Nephron (organoid): Measurements from ENCODE around the gene SMOC1.

Source experiments
- H3K27ac Mint-ChIP-seq, 3 experiments: 2 replicates each; pipeline ENCODE4 v1.8.0; 2020; ENCODE audit warnings: mixed read lengths in 3 of 3, mild to moderate bottlenecking in 2 of 3, moderate library complexity in 1 of 3
- H3K27me3 Mint-ChIP-seq: 2 replicates; pipeline ENCODE4 v1.8.0; 2021; ENCODE audit warnings: low read depth, mild to moderate bottlenecking, moderate library complexity, mixed read lengths
- H3K36me3 Mint-ChIP-seq: 2 replicates; pipeline ENCODE4 v1.8.0; 2020; ENCODE audit warnings: low read depth, mixed read lengths
- H3K4me1 Mint-ChIP-seq: 2 replicates; pipeline ENCODE4 v1.8.0; 2020; ENCODE audit warnings: mixed read lengths
- H3K4me3 Mint-ChIP-seq, 3 experiments: 2 replicates each; pipeline ENCODE4 v1.8.0; 2020; ENCODE audit warnings: mild to moderate bottlenecking in 3 of 3, mixed read lengths in 3 of 3, moderate library complexity in 2 of 3
- H3K9me3 Mint-ChIP-seq: 2 replicates; pipeline ENCODE4 v1.8.0; 2020; ENCODE audit warnings: mixed read lengths
- TF ChIP-seq, protein P1 (sequence below), 3 experiments: fragments of 200-600 bp; sonication (generic); IDR thresholded peaks; one replicate each; pipeline ENCODE4 v1.5.0; 2021; ENCODE audit warnings: antibody characterized with exemption in 3 of 3; ENCODE audit not compliant: unreplicated experiment in 3 of 3

SMOC1 gene

DNA sequence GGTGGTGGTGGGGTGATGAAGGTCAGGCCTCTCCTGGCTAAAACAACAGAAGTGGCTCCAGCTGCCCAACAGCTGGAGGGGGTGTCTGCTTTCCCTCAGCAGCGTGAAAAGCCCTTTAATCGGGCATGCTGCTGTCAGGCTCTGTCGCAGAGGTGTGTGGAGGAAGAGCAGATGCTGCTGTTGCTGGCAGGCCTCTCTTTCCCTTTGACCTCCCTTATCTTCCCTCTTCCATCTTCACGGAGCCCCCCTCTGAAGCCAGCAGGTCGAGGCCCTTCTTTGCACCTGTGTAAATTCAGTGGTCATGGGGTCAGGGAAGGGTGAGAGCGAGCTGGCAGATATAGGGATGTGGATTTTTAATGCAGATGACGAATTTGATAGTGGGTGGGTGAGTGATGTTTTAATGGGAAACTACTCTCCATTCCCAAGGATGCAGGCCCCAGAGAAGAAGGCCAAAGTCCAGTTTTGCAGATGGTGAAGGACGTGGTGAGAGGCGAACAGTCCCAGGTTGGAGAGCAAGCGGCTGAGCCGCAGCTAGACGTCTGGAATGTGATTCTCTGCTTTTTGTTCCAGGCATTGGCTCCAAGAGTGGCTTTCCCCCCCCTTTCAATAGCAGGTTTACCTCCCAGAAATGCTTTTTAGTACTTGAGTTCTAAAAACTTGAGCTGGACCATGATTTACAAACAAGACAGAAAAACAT is 64.0 kb downstream of the SMOC1 start:
- peaks cover 37% of the 10 kb centered on the region for H3K27me3 Mint-ChIP-seq
- H3K36me3 Mint-ChIP-seq, result peaks cover 8% of the 10 kb centered on the region
- peaks cover 19% of the 10 kb centered on the region for H3K4me1 Mint-ChIP-seq
- TF ChIP-seq, protein P1, sequence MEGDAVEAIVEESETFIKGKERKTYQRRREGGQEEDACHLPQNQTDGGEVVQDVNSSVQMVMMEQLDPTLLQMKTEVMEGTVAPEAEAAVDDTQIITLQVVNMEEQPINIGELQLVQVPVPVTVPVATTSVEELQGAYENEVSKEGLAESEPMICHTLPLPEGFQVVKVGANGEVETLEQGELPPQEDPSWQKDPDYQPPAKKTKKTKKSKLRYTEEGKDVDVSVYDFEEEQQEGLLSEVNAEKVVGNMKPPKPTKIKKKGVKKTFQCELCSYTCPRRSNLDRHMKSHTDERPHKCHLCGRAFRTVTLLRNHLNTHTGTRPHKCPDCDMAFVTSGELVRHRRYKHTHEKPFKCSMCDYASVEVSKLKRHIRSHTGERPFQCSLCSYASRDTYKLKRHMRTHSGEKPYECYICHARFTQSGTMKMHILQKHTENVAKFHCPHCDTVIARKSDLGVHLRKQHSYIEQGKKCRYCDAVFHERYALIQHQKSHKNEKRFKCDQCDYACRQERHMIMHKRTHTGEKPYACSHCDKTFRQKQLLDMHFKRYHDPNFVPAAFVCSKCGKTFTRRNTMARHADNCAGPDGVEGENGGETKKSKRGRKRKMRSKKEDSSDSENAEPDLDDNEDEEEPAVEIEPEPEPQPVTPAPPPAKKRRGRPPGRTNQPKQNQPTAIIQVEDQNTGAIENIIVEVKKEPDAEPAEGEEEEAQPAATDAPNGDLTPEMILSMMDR (IDR thresholded peaks at IDR 0.05; ENCODE audit: unreplicated experiment in 3 of 3), result no peak
- H3K4me3 Mint-ChIP-seq, result no peak overlapping the region
- peaks cover 20% of the 10 kb centered on the region for H3K9me3 Mint-ChIP-seq
- peak overlapping the region; percentile 29 to 61 (median 47) for H3K27ac Mint-ChIP-seq

DNA sequence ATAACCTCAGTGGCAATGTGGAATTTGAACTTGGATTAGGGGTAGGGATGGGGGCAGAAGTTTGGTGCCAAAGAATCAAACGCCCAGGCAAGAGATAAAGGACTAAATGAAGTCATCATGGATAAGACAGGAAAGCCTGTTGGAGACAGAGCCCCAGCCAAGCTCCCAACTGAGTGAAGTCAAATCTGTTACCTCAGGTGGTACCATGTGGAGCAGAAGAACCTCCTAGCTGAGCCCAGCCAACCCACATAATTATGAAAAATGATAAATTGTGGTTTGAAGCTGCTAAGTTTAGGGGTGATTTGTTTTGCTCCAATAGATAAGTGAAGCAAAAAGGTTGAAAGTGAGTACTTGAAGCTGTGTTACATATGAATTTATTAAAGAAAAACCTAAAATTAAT is 66.1 kb downstream of the SMOC1 start:
- peaks cover 27% of the 10 kb centered on the region for H3K9me3 Mint-ChIP-seq
- TF ChIP-seq, protein P1 (IDR thresholded peaks at IDR 0.05; ENCODE audit: unreplicated experiment in 3 of 3), result no peak
- H3K36me3 Mint-ChIP-seq, result peaks cover 8% of the 10 kb centered on the region
- no peak overlapping the region for H3K27ac Mint-ChIP-seq
- H3K4me3 Mint-ChIP-seq, result no peak overlapping the region
- H3K27me3 Mint-ChIP-seq, result peaks cover 20% of the 10 kb centered on the region
- H3K4me1 Mint-ChIP-seq, result peaks cover 23% of the 10 kb centered on the region

DNA sequence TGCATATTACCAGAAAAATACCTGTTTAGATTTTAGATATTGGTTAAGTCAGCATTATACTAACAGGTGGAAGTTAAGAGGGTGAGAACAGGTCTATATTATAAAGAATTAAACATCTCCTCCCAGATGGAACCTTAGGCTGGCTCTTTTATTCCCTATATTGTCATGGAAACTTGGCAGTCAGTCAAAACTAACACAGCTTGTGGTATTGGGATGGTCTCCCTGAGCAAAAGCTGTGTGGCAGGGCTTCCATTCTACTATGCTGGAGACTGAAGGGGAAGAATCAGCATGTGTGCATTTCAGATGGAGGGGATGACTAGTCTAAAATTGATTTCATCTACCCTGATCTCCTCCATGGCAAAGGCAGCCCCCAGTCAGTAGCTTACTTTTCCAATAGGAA is 66.7 kb downstream of the SMOC1 start:
- H3K36me3 Mint-ChIP-seq, result peaks cover 8% of the 10 kb centered on the region
- H3K27me3 Mint-ChIP-seq, result peaks cover 15% of the 10 kb centered on the region
- no peak overlapping the region for H3K27ac Mint-ChIP-seq
- peaks cover 24% of the 10 kb centered on the region for H3K4me1 Mint-ChIP-seq
- peaks cover 29% of the 10 kb centered on the region for H3K9me3 Mint-ChIP-seq
- TF ChIP-seq, protein P1 (IDR thresholded peaks at IDR 0.05; ENCODE audit: unreplicated experiment in 3 of 3), result no peak
- H3K4me3 Mint-ChIP-seq, result no peak overlapping the region

DNA sequence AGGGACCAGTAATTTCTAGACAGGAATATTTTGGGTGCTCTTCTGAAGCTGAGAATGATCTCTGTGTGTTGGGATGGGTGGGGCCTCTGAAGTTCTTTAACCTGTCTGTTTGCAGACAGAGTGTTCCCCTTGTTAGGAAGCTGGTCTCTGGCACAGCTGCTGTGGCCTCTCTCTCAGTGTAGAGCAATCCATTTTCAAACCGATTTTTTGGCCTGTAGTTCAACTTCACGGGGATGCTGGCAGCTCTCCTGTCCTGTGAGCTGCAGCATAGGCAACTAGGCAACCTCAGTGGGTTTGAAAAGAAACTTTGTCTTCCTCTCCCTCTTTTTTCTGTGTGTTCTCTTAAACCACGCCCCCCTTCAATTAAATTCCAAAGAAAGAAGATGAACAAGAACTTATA is 69.1 kb downstream of the SMOC1 start:
- Mint-ChIP-seq H3K4me3 (no peak overlapping the region), H3K27ac (peak overlapping the region in 1 of 3 experiments; percentile 14), H3K27me3 (peaks cover 17% of the 10 kb centered on the region), H3K9me3 (peaks cover 31% of the 10 kb centered on the region), H3K36me3 (peaks cover 8% of the 10 kb centered on the region), H3K4me1 (peaks cover 30% of the 10 kb centered on the region)
- TF ChIP-seq, protein P1 (IDR thresholded peaks at IDR 0.05; ENCODE audit: unreplicated experiment in 3 of 3), result no peak

DNA sequence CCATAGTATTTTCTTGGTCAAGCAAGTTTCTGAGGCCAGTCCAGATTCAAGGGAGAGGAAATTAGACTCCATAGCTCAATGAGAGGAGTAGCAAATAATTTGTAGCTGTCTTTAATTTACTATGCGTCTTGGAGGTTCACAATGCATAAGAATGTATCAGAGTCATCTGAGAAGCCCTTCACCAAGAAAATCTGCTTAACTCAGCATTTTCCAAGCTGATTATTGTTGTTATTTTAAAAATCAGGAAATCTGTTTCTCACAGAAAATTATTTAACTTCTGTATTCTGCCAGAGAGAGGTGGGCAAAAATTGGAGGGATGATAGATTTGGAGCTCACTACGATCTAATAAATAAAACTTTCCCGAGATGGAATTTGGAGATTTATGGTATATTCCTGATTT is 72.0 kb downstream of the SMOC1 start:
- Mint-ChIP-seq H3K4me1 (peaks cover 33% of the 10 kb centered on the region), H3K9me3 (peaks cover 19% of the 10 kb centered on the region), H3K27me3 (peaks cover 16% of the 10 kb centered on the region), H3K27ac (no peak overlapping the region), H3K36me3 (peaks cover 4% of the 10 kb centered on the region), H3K4me3 (no peak overlapping the region)
- TF ChIP-seq, protein P1 (IDR thresholded peaks at IDR 0.05; ENCODE audit: unreplicated experiment in 3 of 3), result no peak

DNA sequence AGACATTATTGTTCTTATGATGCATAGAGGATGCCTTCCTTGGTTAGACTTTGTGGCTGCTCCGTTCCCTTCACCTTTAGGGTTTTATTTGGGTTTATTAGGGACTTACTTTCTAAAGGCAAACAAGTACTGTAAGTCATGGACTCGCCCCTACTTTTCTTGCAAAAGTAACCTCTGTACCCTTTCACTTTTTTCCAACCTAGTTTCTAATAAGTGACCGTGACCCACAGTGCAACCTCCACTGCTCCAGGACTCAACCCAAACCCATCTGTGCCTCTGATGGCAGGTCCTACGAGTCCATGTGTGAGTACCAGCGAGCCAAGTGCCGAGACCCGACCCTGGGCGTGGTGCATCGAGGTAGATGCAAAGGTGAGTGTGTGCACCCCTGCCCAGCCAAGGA is 72.7 kb downstream of the SMOC1 start:
- Mint-ChIP-seq H3K9me3 (peaks cover 19% of the 10 kb centered on the region), H3K4me3 (no peak overlapping the region), H3K36me3 (peaks cover 3% of the 10 kb centered on the region), H3K4me1 (peaks cover 39% of the 10 kb centered on the region), H3K27me3 (peaks cover 15% of the 10 kb centered on the region), H3K27ac (no peak overlapping the region)
- TF ChIP-seq, protein P1 (IDR thresholded peaks at IDR 0.05; ENCODE audit: unreplicated experiment in 3 of 3), result no peak
